HepG2 (cell line): Measurements from ENCODE around the gene ZFAND2B. TPM values are rescaled to one million over a fixed set of nuclear protein-coding genes. Genes with fewer than 3 reads are reported as not detected.

ENCODE experiments used
- ATAD3A ChIP-seq: sonication (generic); formaldehyde crosslinking; IDR thresholded peaks from 2 replicates; pipeline ENCODE4 v1.4.0; 2020; ENCODE audit warnings: missing genetic modification reagents
- CREB1 ChIP-seq, 2 experiments: fragments of 450-650 bp in 1 of 2; IDR thresholded peaks; 2 replicates each; pipeline ENCODE4 v1.6.1; 2016 to 2017; ENCODE audit warnings: control low read depth in 1 of 2, mild to moderate bottlenecking in 1 of 2, missing compliant biosample characterization in 1 of 2, missing genetic modification characterization in 1 of 2
- HNF1B ChIP-seq: sonication (generic); formaldehyde crosslinking; IDR thresholded peaks from 2 replicates; pipeline ENCODE4 v1.5.1; 2020; ENCODE audit warnings: mild to moderate bottlenecking, moderate library complexity, missing genetic modification reagents
- JARID2 ChIP-seq: sonication (generic); formaldehyde crosslinking; IDR thresholded peaks from 2 replicates; pipeline ENCODE4 v1.8.1; 2023; ENCODE audit warnings: missing genetic modification reagents, inconsistent platforms; ENCODE audit not compliant: insufficient replicate concordance
- NCOR1 ChIP-seq: fragments of 200-600 bp; sonication (generic); IDR thresholded peaks from 2 replicates; pipeline ENCODE4 v1.7.0; 2017; ENCODE audit warnings: antibody characterized with exemption, low read length, borderline replicate concordance
- TEAD3 ChIP-seq: optimal IDR thresholded peaks from 2 replicates; pipeline ENCODE3; 2016; ENCODE audit warnings: borderline replicate concordance
- ZBTB20 ChIP-seq: sonication (generic); formaldehyde crosslinking; IDR thresholded peaks from 2 replicates; pipeline ENCODE4 v1.8.1; 2023; ENCODE audit warnings: missing genetic modification reagents, low read depth, mild to moderate bottlenecking, borderline replicate concordance
- ZC3H4 ChIP-seq: sonication (generic); formaldehyde crosslinking; IDR thresholded peaks from 2 replicates; pipeline ENCODE4 v1.4.0; 2020; ENCODE audit warnings: missing genetic modification reagents, borderline replicate concordance
- ZNF101 ChIP-seq: sonication (generic); formaldehyde crosslinking; IDR thresholded peaks from 2 replicates; pipeline ENCODE4 v1.4.0; 2020; ENCODE audit warnings: mild to moderate bottlenecking, low read depth, missing genetic modification reagents, borderline replicate concordance
- ZNF281 ChIP-seq: sonication (generic); formaldehyde crosslinking; IDR thresholded peaks from 2 replicates; pipeline ENCODE4 v1.4.0; 2020; ENCODE audit warnings: missing genetic modification reagents, borderline replicate concordance
- ZNF749 ChIP-seq: sonication (generic); formaldehyde crosslinking; IDR thresholded peaks from 2 replicates; pipeline ENCODE4 v1.8.0; 2022; ENCODE audit warnings: mild to moderate bottlenecking, missing genetic modification reagents, moderate library complexity, borderline replicate concordance
- ZNF768 ChIP-seq: sonication (generic); formaldehyde crosslinking; IDR thresholded peaks from 2 replicates; pipeline ENCODE4 v1.4.0; 2020; ENCODE audit warnings: missing genetic modification reagents
- ZNF780A ChIP-seq: sonication (generic); formaldehyde crosslinking; IDR thresholded peaks from 2 replicates; pipeline ENCODE4 v1.8.0; 2022; ENCODE audit warnings: mild to moderate bottlenecking, missing genetic modification reagents, moderate library complexity
- polyA plus RNA-seq, 8 experiments: library from polyadenylated mRNA; depleted of rRNA in 3 of 8; stranded (reverse) in 7 of 8; unstranded in 1 of 8; fragments of >200 nt; fragmentation: Illumina TruSeq in 4 of 8; extraction: Trizol in 4 of 8; gene quantifications; 2 replicates each; pipeline versions ENCODE4 v1.2.1 to v1.2.3, GENCODE V29; 2011 to 2016; ENCODE audit warnings: low read depth in 4 of 8, missing spikeins in 1 of 8, mixed read lengths in 1 of 8; ENCODE audit not compliant: insufficient read depth in 1 of 8
- total RNA-seq, 5 experiments: library from RNA; depleted of rRNA; stranded (reverse); fragments of >200 nt; fragmentation: Illumina TruSeq; extraction: Trizol; gene quantifications; 2 replicates each; pipeline ENCODE4 v1.2.3, GENCODE V29; 2016; ENCODE audit warnings: low read depth in 1 of 5
- TF ChIP-seq, protein P1 (sequence below): sonication (generic); formaldehyde crosslinking; IDR thresholded peaks from 2 replicates; pipeline ENCODE4 v1.4.0; 2020; ENCODE audit warnings: missing genetic modification reagents
- TF ChIP-seq, protein P2 (sequence below): sonication (generic); formaldehyde crosslinking; IDR thresholded peaks from 2 replicates; pipeline ENCODE4 v1.4.0; 2020; ENCODE audit warnings: missing genetic modification reagents, borderline replicate concordance

ZFAND2B gene
- total and polyA plus RNA-seq, 2 of the 13 experiments (the other 11 are each of a cell fraction or from before 2014, with no cell fraction given): 53.3 to 115 TPM

- no peak for TF ChIP-seq ZNF281
- TF ChIP-seq ZNF780A (CRISPR knock-in tag): no peak; the same call in 1 of the 2 replicates
- TF ChIP-seq, protein P1, sequence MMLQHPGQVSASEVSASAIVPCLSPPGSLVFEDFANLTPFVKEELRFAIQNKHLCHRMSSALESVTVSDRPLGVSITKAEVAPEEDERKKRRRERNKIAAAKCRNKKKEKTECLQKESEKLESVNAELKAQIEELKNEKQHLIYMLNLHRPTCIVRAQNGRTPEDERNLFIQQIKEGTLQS (CRISPR knock-in tag): no peak
- TF ChIP-seq TEAD3: peak; percentile 77
- TF ChIP-seq CREB1 (IDR thresholded peaks at IDR 0.05): no peak
- TF ChIP-seq CREB1 (CRISPR knock-in tag; IDR thresholded peaks at IDR 0.05): peak; percentile 73
- peak; percentile 23; the same call in 1 of the 2 replicates for TF ChIP-seq ZNF749
- TF ChIP-seq ZNF768: peak; percentile 7; the same call in 1 of the 2 replicates
- peak; percentile 45; the same call in 1 of the 2 replicates for TF ChIP-seq ZC3H4 (CRISPR knock-in tag)
- TF ChIP-seq NCOR1: peak; percentile 94
- TF ChIP-seq ATAD3A: no peak
- TF ChIP-seq, protein P2, sequence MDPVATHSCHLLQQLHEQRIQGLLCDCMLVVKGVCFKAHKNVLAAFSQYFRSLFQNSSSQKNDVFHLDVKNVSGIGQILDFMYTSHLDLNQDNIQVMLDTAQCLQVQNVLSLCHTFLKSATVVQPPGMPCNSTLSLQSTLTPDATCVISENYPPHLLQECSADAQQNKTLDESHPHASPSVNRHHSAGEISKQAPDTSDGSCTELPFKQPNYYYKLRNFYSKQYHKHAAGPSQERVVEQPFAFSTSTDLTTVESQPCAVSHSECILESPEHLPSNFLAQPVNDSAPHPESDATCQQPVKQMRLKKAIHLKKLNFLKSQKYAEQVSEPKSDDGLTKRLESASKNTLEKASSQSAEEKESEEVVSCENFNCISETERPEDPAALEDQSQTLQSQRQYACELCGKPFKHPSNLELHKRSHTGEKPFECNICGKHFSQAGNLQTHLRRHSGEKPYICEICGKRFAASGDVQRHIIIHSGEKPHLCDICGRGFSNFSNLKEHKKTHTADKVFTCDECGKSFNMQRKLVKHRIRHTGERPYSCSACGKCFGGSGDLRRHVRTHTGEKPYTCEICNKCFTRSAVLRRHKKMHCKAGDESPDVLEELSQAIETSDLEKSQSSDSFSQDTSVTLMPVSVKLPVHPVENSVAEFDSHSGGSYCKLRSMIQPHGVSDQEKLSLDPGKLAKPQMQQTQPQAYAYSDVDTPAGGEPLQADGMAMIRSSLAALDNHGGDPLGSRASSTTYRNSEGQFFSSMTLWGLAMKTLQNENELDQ (CRISPR knock-in tag): no peak
- TF ChIP-seq ZNF101: no peak
- TF ChIP-seq ZBTB20 (CRISPR knock-in tag): 0 out of 2 replicates have a peak, but pooled peaks have one; percentile 33
- peak; percentile 87 for TF ChIP-seq HNF1B (CRISPR knock-in tag)
- peak; percentile 71 for TF ChIP-seq JARID2 (CRISPR knock-in tag)
Observed at GRCh38 chr2:219207884-219208740, 1.5 kb downstream of the ZFAND2B start (continued).
